Neural cell (in vitro differentiated cells): Measurements from ENCODE around the gene ADAM10.

Experiments used
- CTCF ChIP-seq: fragments of 450-650 bp; IDR thresholded peaks from 2 replicates; pipeline ENCODE4 v1.5.1; 2014; ENCODE audit warnings: antibody characterized with exemption, mild to moderate bottlenecking, moderate library complexity; ENCODE audit not compliant: poor library complexity, severe bottlenecking
- POLR2AphosphoS5 ChIP-seq: IDR thresholded peaks from 2 replicates; pipeline ENCODE4 v1.6.1; 2012
- TAF1 ChIP-seq: IDR thresholded peaks from 2 replicates; pipeline ENCODE4 v1.6.1; 2012; ENCODE audit warnings: low read depth

- TF ChIP-seq POLR2AphosphoS5: no peak
- TF ChIP-seq CTCF: no peak
- TF ChIP-seq TAF1: no peak
Measured at GRCh38 chr15:58606577-58607080, 142.9 kb downstream of the ADAM10 start.
